Raji (cell line): ENCODE data around the gene PAX2.

Experiments
- POLR2A ChIP-seq: IDR thresholded peaks from 2 replicates; pipeline ENCODE4 v1.6.1; 2011; ENCODE audit warnings: low read depth, low read length, control low read depth; ENCODE audit not compliant: insufficient read depth

Gene PAX2

GRCh38 chr10:100823194-100823593 lies 77.8 kb downstream of the PAX2 start:
- no peak for TF ChIP-seq POLR2A

- no peak for TF ChIP-seq POLR2A
These were observed 79.5 kb downstream of the PAX2 start for GRCh38 chr10:100824886-100825285.

GRCh38 chr10:100825325-100825875 lies 80.0 kb downstream of the PAX2 start:
- TF ChIP-seq POLR2A, result no peak

- no peak for TF ChIP-seq POLR2A
These were observed 80.8 kb downstream of the PAX2 start for GRCh38 chr10:100826031-100826651.

- no peak for TF ChIP-seq POLR2A
These were observed 81.2 kb downstream of the PAX2 start for GRCh38 chr10:100826661-100826982.

- TF ChIP-seq POLR2A, result no peak
These were observed 81.8 kb downstream of the PAX2 start for GRCh38 chr10:100826983-100827818.

- TF ChIP-seq POLR2A, result no peak
These were observed 82.7 kb downstream of the PAX2 start for GRCh38 chr10:100827819-100828737.

- TF ChIP-seq POLR2A, result no peak
These were observed 83.3 kb downstream of the PAX2 start for GRCh38 chr10:100828738-100829096.

- no peak for TF ChIP-seq POLR2A
These were observed 83.9 kb downstream of the PAX2 start for GRCh38 chr10:100829097-100829870.

- TF ChIP-seq POLR2A, result no peak
These were observed 84.7 kb downstream of the PAX2 start for GRCh38 chr10:100829933-100830727.

GRCh38 chr10:100830728-100831111 lies 85.3 kb downstream of the PAX2 start:
- no peak for TF ChIP-seq POLR2A

GRCh38 chr10:100831742-100832141 lies 86.4 kb downstream of the PAX2 start:
- TF ChIP-seq POLR2A, result no peak

GRCh38 chr10:100835810-100836209 lies 90.4 kb downstream of the PAX2 start:
- TF ChIP-seq POLR2A, result no peak

GRCh38 chr10:100836891-100837290 lies 91.5 kb downstream of the PAX2 start:
- no peak for TF ChIP-seq POLR2A

GRCh38 chr10:100837300-100837699 lies 91.9 kb downstream of the PAX2 start:
- no peak for TF ChIP-seq POLR2A
